ENCODE results near the gene GDA.

GDA gene

DNA sequence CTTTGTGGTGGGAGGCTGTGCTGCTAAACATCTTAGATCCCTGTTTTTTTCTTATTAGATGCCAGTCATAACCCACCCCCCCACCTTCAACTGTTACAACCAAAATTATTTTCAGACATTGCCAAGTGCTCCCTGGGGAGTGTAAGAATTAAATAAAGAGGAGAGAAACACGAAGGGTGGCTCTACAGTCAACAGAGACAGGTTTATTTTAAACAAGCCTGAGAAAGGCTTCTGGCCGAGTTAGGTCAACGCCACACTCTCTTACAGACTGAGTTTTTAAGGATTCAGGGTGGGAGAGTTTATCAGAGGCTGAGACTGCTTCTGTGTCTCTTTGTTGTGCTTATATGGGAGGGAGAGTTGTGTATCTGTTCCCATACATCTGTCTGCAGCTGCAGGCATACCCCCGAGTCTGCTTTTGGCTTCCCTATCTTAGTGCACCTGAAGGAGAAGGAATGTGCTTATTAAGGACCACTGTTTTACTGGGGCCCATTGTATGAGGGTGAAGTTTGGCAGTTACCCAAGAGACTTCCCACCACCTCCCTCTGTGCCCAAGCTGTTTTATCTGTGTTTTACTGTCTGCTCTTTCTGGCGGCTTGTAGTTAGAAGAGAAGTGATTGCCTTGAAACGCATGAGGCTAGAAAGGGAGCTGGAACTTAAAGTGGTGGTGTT is 11.4 kb upstream of the GDA start:
- no peak for DNase-seq (ENCODE audit: extremely low read depth, low read depth)
- no peak for TF ChIP-seq CTCF (IDR thresholded peaks at IDR 0.05; ENCODE audit: low read depth, low read length)

DNA sequence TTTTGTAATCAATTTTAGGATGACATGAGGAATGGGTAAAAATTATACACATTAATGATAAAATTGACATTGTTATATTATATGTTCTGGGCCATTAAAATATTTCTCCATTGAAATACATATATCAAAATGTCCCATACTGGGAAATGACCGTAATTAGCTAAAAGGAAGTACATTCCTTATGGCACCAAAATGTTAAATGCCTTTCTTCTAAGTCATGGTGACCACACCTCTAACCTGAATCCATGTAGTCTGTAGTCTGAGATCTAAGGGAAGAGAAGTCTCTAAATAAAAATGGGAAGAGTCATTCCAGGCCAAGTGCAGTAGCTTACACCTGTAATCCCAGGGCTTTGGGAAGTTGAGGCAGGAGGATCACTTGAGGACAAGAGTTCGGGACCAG is 10.0 kb upstream of the GDA start:
- TF ChIP-seq CTCF (IDR thresholded peaks at IDR 0.05; ENCODE audit: low read depth, low read length): no peak
- no peak for DNase-seq (ENCODE audit: extremely low read depth, low read depth)

DNA sequence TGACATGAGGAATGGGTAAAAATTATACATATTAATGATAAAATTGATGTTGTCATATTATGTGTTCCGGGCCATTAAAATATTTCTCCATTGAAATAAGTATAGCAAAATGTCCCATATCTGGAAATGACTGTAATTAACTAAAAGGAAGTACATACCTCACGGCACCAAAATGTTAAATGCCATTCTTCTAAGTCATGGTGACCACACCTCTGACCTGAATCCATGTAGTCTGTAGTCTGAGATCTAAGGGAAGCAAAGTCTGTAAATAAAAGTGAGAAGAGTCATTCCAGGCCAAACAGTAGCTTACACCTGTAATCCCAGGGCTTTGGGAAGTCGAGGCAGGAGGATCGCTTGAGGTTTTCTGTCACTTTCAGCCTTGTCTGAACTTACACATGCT is 8.7 kb upstream of the GDA start:
- DNase-seq (ENCODE audit: extremely low read depth, low read depth): no peak
- no peak for TF ChIP-seq CTCF (IDR thresholded peaks at IDR 0.05; ENCODE audit: low read depth, low read length)

- no peak for TF ChIP-seq CTCF (IDR thresholded peaks at IDR 0.05; ENCODE audit: low read depth, low read length)
- DNase-seq (ENCODE audit: extremely low read depth, low read depth): no peak
Observed at GRCh38 chr9:72141484-72141883, 7.8 kb upstream of the GDA start.

- no peak for TF ChIP-seq CTCF (IDR thresholded peaks at IDR 0.05; ENCODE audit: low read depth, low read length)
- DNase-seq (ENCODE audit: extremely low read depth, low read depth): no peak
Observed at GRCh38 chr9:72144756-72145492, 4.3 kb upstream of the GDA start.

DNA sequence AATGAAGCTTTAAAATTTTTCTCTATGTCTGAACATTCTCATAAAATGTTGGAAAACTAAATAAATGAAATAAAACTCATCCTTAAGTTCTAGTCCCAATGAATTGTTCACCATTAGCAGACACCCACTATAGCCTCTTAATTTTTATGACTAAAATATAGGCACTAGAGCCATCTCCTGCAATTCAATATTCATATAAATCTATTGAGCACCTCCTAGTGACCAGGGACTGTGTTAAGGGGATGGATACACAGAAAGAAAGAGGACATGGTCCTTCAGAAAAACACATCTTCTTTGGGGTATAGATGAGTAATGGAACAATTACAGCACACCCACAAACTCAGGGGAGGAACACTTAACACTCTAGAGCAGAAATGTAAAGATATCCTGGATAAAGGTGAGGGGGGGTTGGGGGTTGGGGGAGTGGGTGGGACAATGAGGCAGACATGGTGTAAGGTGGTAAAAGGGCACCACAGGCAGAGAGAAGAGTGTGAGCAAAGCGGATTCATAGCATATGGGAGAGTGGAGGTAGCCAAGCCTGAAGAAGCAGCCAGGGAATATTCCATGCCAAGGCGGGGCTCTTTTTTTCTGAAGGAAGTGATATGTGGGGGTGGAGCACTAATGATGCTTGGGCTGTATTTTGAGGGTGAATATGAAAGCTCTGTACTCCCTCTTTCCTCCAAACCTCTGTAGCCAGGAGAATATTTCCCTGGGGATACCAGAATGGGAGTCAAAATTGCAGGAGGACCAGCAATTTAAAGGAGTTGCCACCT is 3.3 kb upstream of the GDA start:
- no peak for DNase-seq (ENCODE audit: extremely low read depth, low read depth)
- TF ChIP-seq CTCF (IDR thresholded peaks at IDR 0.05; ENCODE audit: low read depth, low read length): no peak

- no peak for DNase-seq (ENCODE audit: extremely low read depth, low read depth)
- TF ChIP-seq CTCF (IDR thresholded peaks at IDR 0.05; ENCODE audit: low read depth, low read length): no peak
Observed at GRCh38 chr9:72147676-72148075, 1.6 kb upstream of the GDA start.
